ENCODE measurements around the gene UBR2.
"Not testable (repeated sequence)": the region's sequence is repeated elsewhere in the genome, so short reads cannot be mapped to it uniquely, and the experiment has no call there.

Gene UBR2

DNA sequence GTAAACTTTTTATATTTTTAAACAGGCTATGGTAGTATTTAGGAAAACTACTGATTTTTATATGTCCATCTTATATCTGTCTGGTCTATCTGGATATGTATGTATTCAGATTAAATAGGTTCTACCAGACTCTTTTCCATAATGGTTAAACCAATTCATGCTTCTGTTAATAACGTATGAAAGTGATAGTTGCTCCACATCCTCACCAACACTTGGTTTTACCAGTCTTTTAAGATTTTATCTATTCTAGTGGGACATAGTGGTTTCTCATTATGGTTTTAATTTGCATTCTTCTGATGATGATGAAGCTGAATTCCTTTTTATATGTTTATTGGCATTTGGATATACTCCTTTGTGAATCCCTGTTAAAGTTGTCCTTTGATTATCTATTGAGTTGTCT is 56.1 kb downstream of the UBR2 start:
- no peak for DNase-seq

DNA sequence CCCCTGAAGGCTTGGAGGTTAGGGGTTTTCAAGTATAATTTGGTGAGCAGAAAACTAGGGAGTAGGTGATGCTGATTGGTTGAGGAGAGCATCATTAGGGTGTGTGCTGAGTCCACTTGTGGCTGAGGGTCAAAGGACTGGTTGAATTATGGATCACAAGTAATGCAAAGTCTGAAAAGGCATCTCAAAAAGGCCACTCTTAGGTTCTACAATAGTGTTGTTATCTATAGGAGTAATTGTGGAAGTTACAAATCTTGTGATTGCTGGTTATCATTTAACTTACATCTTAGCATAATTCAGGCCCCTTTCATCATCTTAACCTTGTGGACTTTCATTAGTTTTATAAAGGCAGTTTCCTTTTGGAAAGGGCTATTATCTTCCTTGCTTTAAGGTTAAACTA is 60.8 kb downstream of the UBR2 start:
- no peak for DNase-seq

DNA sequence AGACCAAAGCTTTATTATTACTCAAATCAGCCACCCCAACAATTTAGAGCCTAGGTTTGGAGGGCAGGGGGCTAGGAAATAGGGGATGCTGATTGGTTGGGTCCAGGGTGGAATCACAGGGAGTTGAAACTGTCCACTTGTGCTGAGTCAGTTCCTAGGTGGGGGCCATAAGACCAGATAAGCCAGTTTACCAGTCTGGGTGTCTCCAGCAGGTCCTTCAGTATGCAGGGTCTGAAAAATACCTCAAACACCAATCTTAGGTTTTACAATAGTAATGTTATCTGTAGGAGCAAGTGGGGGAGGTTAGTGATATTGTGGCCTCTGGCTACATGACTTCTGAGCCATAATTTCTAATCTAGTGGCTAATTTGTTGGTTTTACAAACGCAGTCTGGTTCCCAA is 63.2 kb downstream of the UBR2 start:
- DNase-seq: no peak

DNA sequence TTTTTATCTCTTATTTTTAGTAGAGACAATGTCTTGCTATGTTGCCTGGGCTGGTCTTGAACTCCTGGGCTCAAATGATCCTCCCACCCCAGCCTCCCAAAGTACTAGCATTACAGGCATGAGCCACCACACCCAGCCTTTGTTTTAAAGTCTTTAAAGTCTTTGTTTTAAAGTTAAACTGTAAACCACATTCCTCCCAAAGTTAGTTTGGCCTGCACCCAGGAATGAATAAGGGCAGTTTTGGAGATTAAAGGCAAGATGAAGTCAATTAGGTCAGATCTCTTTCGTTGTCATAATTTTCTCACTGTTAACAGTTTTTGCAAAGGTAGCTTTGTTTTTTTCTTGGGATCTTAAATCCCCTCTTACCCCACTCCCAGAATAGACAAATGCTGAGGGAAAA is 63.8 kb downstream of the UBR2 start:
- DNase-seq: no peak

DNA sequence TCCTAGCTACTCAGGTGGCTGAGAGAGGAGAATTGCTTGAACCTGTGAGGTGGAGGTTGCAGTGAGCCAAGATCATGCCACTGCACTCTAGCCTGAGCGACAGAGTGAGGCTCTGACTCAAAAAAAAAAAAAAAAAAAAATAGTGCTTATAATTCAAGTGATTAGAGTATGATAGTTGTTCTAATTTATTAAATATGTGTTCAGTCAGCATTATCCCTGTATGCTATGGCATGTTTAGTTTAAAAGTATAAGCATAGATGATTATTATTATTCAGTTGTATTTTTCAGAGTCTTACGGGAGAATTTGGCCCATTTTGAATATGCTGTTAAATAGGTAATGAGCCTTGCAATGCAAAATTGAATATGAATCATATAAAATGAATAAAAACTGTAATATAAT is 64.8 kb downstream of the UBR2 start:
- no peak for DNase-seq

DNA sequence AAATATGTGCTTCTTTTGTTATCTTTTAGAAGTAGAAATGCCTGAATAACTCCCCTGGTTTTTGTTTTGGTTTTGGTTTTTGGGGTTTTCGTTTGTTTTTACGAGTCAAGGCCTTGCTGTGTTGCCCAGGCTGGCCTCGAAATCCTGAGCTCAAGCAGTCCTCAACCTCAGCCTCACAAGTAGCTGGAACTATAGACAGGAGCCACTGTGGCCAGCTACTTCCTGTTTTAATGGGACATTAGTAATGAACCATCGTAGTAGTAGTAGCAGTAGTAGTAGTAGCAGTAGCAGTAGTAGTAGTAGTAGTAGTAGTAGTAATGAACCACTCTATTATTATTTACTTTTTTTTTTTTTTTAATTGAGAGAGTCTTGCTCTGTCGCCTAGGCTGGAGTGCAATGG is 66.0 kb downstream of the UBR2 start:
- DNase-seq: no peak

DNA sequence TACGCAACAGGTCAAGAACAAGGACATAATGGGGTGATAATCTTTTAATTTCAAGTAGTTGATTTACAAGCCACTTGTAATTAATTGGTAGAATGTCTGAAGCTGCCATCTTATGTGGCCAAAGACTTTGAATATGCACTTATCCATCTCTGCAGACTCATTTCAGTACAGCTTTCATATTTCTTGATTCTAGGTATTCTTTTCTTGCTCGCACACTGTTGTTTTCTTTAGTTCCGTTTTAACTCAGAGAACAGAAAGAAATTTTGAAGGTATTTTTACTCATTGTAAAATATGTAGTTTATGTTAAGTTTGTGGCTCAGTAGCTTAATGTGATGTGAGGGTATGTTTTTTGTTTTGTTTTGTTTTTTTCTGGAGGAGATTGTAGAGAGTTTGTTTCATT is 73.9 kb downstream of the UBR2 start:
- no peak for DNase-seq

DNA sequence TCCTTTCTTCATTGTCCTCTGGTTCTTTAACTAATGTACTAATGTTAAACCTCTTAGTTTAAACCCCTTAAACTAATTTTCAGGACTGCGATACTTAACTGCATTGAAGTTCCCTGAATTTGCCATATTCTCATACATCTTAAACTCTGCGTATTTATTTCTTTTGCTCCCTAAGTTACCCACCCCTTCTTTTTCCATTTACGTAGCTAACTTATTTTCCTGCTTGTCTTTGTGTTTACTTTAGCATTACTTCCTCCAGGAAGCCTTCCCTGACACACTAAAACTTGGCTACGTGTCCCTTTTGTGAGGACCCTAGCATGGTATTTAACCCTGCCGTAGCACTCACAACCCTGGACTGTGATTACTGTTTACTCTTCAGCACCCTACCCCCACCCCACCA is 79.0 kb downstream of the UBR2 start:
- no peak for DNase-seq

DNA sequence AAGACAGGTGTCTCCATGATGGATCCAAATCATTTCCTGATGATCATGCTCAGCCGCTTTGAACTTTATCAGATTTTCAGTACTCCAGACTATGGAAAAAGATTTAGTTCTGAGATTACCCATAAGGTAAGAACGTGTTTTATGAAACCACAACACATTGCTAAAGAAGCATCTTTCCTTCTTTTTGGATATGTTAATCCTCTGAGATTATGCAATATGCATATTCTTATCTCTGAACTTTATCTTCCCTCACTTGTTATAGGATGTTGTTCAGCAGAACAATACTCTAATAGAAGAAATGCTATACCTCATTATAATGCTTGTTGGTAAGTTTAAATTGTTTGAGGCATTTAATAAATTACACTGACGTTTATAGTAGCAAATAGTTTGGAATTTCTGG is 80.4 kb downstream of the UBR2 start:
- no peak for DNase-seq

DNA sequence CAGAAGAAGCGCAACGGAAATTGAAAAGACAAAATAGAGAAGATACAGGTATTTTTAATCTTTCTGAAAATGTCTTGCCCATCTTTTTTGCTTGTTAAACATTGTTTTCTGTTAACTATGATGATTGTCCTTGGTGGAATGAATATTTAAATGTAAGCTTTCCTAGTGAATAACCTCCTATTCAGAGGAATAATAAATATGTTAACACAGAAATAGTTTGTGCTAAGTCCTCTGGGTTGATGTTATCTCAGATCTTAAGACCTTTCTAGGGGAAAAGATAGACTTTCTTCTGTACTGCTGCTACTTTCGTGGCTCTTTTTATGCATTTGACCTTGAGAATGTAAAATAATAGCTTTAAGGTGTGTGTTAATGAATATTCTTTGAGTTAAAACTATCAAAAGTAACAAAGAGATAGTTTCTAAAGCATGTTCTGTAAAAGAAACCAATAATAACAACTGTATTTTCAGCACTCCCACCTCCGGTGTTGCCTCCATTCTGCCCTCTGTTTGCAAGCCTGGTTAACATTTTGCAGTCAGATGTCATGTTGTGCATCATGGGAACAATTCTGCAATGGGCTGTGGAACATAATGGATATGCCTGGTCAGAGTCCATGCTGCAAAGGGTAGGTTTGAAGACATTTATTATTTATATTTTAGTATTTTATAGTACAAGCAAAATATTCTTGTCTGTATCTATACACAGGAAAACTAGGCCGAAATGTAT is 88.4 kb downstream of the UBR2 start:
- DNase-seq: no peak

DNA sequence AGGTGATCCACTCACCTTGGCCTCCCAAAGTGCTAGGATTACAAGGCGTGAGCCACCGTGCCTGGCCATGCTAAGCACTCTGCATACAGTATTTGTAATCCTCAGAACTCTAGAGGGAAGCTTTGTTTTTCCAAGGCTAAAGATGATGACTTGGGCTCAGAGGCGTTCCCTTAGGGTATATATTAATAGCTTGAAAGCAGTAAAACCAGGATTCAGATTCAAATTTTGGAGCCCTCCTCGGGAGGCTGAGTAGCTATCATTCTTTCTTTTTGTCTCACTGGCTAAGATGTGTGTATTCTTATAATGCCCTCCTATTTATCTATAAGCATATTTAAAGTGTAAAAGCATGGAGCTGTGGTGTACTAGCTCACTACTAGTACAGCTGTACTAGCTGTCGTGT is 90.0 kb downstream of the UBR2 start:
- DNase-seq: no peak

DNA sequence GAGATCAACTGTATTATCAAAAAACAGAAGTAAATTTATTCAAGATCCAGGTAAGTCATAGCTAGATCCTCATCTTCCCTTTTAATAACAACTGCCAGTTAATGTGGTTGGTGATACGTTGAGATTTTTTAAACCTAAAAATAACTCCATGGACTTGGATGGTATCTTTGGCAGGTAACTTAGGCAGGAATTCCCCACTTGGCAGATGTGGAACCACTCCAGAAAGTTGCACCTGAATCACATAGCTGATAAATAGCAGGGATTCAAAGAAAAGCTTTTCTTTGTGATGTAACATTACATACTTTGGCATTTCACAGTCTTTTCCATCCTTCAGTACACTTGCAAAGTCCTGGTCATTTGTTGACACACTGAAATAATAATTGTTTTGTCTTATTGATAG is 96.0 kb downstream of the UBR2 start:
- no peak for DNase-seq

DNA sequence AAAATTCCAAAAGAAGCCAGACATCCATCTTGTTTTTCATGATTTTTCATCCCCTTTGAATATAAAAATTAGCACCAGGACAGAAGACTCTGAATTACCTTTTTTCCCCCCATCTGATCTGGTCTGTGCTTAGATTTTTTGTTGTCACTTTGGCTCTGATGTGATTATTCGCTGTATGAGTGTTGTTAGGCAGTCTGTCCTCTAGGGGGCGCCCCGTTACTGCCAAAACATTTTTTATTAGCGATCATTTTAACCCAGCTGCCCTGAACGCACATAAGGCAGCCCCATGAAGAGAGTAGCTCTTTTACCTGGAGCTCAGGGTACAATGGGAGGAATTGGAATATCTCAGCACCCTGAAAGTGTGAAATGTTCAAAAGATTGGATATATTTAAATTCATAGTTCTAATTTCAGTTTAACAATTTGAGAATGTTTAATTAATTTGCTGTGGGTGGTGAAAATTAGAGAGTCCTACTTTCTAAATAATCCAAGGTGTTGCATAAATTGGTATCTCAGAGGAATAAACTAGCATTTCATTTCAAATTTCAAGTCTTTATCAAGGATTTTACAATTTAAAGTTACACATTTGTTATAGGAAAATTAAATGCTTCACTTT is 97.8 kb downstream of the UBR2 start:
- peak; percentile 69 for DNase-seq

DNA sequence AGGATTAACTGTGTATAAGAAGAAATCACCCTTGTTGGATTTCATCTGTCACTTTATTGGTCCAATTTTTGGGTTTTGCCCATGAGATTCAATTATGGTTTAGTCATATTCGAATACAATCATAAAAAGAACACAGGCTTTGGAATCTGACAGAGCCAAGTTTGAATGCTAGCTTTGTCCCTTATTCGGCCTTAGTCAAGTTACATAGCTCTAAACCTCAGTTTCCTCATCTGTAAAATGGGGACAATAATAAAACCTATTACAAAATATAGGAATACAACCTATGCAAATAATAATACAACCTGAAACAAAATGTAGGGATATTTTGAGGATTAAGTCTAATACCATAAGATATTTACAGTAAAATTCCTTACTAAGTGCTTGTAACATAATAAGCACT is 100.9 kb downstream of the UBR2 start:
- no peak for DNase-seq

DNA sequence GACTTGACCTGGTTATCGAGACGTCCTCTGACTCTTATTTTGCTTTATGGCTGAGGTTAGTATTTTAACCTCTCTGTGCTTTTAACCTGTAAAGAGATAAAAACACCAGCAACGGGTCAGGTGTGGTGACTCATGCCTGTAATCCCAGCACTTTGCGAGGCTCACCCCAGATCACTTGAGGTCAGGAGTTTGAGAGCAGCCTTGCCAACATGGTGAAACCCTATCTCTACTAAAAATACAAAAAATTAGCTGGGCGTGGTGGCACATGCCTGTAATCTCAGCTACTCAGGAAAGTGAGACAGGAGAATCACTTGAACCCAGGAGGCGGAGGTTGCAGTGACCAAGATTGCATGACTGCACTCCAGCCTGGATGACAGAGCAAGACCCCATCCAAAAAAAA is 110.5 kb downstream of the UBR2 start:
- not testable (repeated sequence) for DNase-seq

DNA sequence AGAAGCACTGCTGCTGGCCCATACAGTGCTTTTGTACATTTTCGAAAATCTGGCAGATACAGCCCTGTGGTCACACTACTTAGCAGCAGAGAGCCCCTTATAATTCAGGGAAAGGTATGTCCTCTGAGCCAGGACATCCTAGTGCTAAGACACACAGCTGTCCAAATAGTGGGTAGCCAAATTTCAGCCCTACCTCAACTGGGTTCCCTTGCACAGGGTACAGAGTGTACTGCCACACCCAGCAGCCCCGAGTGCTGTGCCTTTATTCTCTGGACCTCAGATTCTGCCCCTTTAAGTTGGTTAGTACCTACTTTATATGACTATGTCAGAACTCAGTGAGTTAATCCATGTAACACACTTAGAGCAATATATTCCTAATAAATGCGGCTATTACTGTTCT is 111.0 kb downstream of the UBR2 start:
- DNase-seq: no peak

DNA sequence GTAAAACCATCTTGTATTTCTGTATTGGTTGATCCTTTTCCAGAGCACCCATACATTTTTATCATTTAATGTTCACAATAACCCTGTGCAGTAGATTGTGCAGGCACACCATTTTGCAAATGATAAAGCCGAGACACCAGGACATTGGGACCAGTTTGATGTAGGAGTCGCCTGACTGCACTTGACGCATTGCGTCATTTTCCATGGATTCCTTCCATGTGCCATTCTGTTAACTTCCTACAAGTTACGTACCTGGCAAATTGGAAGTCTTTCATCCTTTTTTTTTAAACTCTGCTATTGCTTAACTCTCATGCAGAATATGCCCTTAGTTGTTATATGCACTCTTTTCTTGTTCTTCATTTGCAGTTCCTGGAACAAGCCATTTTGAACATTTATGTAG is 115.5 kb downstream of the UBR2 start:
- no peak for DNase-seq

DNA sequence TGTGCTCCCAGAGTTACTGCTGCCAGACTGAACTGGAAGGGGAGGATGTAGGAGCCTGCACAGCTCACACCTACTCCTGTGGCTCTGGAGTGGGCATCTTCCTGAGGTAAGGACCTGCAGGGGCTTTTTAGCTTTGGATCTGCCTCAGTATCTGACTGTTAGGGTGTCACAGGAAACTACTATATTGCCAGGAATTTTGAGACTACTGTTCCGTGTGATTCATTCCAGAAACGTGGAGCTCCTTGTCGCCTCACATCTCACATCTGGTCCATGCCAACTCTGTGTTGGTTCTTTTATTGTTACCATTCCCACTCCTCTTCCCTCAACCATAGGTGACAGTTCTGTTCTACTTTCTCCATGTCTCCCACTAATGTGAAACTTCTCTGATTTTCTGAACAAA is 124.5 kb downstream of the UBR2 start:
- no peak for DNase-seq

DNA sequence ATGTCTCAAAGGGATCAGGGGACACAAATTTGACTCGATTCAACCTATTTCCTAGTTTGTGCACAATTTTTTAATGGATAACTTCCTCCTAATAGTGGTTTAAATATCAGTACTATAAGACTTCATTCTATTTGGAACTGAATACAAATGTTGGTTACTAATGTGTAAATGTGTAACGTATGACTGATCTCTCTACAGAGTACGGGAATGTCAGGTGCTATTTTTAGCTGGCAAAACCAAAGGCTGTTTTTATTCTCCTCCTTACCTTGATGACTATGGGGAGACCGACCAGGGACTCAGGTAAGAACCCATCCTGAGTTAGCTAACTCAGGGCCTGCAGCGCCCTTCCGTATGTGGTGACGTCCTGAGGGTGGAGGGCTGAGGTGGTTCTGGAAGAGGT is 125.5 kb downstream of the UBR2 start:
- no peak for DNase-seq

DNA sequence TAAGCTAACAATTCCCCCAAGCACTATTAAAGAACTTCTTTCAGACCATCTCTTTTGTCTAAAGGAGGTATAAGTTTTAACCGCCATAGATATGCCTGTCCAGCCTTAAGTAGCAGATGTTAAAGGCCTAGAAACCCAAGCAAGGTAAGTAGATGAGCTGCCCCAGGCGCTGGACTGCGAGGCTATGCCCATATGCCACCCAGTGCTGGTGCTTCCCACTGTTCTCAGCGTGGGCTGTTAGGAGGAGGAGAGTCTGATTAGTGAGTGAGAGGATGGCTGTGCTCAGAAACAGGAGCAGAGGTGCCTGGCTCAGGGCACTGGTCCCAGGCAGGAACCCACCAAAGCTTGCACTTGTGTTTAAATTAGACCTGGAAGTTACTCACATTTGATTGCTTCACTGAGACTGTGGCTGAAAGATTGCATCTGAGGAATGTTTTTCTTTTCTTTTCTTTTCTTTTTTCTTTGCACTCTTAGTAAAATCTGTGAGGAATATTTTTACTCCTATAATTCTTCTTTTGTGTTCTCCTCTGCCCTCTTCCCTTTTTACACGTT is 126.4 kb downstream of the UBR2 start:
- DNase-seq: no peak

DNA sequence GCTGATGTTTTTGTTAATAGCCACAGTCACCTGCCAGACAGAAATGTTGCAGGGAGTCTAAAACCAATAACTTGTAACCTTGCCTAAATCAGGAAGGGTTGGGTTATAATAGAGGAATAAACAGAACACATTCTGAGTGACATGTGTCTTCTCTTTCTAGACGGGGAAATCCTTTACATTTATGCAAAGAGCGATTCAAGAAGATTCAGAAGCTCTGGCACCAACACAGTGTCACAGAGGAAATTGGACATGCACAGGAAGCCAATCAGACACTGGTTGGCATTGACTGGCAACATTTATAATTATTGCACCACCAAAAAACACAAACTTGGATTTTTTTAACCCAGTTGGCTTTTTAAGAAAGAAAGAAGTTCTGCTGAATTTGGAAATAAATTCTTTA is 127.0 kb downstream of the UBR2 start:
- DNase-seq: no peak

DNA sequence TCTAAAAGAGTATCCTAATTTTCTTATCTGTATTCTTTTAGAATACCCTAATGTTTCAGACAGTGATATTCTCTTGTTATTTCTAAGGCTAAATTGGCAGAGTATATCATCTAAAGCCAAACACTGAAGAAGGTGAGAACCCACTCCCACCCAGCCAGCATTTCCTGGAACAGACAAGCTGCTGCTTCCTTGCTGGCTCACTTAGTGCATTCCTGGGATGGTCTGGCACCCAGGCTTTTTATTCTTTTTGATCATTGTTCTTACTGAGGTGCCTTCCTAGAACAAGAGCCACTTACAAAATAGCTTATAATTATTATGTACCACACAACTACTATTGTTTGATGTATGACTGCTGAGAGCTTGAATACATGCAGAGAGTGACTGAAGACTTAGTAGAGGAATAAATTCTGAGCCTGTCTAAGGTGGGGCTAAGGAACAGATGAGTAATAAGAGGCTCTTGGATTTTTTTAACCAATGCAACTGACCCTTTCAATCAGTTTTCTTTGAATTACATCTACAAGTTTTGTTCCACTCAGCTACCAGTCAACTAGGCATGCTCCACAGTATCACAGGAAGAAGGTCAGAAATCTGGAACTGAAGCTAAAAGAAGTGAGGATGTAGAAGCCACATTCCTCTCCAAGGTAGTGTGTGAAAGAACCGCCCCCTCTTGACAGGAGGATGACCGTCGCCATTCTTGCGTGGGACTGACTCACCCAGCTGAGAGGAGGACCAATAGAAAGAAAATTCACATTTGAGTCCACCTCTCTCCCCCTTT is 128.5 kb downstream of the UBR2 start:
- peak; percentile 48 for DNase-seq

DNA sequence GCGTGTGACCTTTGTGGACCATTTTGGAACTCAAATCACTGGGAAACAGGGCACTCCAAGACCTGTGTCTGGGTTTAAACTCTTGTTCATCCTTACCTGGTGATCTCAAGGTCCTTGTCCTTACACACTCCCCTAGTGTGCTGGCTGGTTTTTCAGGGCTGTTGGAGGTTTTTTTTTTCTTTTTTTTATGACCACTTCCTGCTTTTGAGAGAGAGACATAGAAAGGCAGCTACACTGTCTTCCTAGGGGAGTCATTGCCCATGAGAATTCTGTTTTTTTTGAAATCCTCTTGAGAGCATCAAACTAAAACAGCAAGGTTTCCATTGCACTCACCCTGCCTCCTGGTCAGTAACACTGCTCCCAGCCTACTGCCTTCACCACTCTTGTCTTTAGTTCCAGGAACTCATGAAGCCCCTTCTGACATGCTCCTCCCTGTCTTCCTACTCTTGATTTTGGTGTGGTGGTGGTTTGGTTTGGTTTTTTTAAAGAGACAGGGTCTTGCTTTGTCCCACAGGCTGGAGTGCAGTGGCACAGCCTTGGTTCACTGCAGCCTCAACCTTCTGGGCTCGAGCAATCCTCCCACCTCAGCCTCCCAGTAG is 130.0 kb downstream of the UBR2 start:
- no peak for DNase-seq

DNA sequence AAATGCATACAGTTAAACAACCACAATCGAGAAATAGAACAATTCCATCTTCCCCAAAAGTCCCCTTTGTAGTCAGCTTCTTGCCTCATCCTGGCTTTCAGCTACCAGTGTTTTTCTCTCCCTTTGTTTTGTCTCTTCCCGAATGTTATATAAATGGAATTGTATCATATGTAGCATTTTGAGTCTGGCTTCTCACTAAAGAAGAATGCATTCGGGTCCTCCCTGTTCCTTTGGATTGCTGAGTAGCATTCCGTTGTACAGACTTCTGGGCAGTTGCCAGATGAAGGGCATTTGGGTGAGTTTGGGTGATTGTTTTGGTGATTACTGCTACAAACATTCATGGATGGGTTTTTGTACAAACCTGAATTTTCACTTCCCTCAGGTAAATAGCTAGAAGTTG is 130.8 kb downstream of the UBR2 start:
- peak; percentile 77 for DNase-seq
